LHCN-M2 (cell line): ENCODE measurements around the gene PHF3. TPM values are rescaled to one million over a fixed set of nuclear protein-coding genes. Genes with fewer than 3 reads are reported as not detected.

Source experiments
- DNase-seq: peaks from one replicate; pipeline ENCODE4 v3.0.0-alpha.2; 2012; ENCODE audit warnings: low read depth
- total RNA-seq: library from RNA; depleted of rRNA; stranded (reverse); fragments of >200 nt; gene quantifications from 2 replicates; pipeline ENCODE4 v1.2.3, GENCODE V29; 2014

PHF3 gene
- total RNA-seq, 1 experiment from 2014 or later, result 31.7 TPM

DNA sequence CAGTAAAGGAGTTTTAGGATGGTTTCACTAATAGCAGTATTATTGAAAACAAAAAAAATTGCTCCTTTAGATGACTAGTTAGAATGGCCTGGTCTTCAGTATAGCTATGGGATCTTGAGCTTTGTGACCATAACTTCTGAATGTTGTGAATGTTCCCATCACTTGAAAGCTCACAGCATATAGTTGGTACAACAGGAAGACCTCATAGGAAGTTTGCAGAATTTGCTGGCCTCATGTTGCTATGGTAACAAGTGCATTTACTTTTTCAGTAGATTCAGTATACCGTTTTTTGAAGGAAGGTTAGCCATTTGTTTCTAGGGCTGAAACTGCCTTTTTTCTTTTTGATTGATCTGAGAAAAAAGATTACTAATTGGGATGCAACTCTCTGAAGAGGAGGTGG lies 8.3 kb downstream of the PHF3 start:
- DNase-seq, result no peak

DNA sequence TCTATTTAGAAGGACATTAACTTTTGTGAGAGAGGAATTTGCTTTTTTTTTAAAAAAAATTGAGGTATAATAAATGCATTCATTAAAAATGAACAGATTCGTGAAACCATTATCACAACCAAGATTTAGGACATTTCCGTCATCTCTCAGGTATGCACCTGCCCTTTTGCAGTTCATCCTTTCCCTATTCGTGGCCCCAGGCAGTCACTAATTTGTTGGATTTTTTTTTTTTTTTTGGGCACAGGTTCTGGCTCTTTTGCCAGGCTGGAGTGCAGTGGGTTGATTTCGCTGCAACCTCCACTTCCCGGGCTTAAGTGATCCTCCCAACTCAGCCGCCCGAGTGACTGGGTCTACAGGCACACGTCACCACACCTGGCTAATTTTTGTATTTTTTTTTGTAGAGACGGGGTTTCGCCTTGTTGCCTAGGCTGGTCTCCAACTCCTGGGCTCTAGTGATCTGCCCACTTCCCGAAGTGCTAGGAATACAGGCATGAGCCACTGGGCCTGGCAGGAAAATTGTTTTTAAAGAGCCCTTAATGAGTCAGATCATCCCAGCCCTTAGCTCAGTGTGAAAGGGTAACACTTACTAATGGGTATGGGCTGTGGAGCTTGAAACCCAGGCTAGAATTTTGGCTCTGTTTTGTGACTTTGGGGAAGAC lies 9.2 kb downstream of the PHF3 start:
- peak; percentile 62 for DNase-seq

DNA sequence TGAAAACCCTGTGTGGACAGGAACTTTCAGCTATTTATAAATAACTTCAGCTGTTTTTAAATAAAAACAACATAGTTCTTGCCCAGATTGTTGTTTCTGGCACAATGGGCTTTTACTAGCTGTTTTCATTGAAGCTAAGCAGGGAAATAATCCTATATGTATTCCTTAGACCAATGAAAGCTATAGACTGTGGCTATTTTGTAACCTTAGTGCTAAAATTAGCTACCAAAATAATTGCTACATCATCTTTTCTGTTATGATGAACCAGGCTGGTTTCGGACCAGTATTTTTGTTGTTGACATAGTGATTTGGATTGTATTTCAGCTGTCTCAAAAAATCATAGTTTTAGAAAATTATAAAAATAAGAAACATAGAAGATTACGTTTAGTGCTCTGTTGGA lies 13.7 kb downstream of the PHF3 start:
- DNase-seq, result peak; percentile 49

DNA sequence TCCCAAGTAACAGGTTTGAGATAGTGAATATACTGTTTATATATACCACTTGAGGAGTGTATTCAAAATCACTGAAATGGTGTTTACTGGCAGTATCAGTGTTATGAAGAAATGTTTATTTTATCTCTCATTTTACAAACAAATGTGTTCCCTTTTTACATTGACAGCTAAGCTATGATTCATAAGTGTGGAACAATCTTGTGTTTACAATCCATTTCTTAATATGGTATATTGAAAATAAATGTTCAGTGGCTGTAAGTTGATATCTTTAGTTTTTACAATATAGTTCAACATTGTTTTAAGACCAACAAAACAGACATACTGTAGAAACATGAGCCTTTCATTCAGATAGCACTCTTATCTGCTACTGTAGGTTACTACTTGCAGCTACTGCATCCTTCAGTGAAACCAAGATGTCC lies 14.3 kb downstream of the PHF3 start:
- DNase-seq, result no peak

DNA sequence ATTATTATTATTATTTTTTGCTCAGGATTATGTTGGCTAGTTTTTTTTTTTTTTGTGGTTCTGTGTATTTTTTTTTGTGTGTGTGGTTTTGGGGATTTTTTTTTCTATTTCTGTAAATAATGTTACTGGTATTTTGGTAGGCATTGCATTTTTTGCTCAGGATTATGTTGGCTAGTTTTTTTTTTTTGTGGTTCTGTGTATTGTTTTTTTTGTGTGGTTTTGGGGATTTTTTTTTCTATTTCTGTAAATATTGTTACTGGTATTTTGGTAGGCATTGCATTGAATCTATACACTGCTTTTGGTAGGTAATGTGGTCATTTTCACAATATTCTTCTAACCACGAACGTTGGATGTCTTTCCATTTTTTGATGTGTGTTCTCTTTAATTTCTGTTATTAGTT lies 17.4 kb downstream of the PHF3 start:
- no peak for DNase-seq

DNA sequence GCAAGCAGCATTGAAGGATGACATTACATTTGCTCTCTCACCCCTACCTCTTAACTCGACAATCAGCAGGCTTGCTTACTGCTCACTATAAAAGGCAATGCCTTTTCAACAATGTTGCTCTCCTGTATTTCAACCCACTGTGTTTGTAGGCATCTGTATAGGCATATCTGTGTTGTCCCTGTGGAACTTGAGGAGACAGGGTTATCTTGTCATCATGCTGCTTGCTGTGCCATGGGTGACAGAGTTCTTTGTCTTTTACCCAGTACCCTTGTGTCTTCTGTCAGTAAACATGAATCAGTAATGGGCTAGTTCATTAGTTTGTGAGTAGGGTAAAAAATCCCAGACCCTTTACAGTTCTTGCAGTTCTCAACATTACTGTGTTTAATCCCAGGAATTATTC lies 25.2 kb downstream of the PHF3 start:
- DNase-seq, result no peak

DNA sequence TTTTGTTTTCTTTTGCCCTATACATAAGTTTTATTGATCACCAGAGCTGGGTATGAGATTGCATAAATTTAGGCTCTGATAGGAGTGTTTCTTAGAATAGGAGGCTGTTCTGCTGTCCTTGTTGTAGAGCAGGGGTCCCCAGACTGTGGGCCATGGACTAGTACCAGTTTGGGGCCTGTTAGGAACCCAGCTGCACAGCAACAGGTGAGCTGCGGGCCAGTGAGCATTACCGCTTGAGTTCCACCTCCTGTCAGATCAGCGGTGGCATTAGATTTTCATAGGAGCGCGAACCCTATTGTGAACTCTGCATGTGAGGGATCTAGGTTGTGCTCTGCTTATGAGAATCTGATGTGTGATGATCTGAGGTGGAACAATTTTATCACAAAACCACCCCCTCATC lies 26.2 kb downstream of the PHF3 start:
- DNase-seq, result no peak

DNA sequence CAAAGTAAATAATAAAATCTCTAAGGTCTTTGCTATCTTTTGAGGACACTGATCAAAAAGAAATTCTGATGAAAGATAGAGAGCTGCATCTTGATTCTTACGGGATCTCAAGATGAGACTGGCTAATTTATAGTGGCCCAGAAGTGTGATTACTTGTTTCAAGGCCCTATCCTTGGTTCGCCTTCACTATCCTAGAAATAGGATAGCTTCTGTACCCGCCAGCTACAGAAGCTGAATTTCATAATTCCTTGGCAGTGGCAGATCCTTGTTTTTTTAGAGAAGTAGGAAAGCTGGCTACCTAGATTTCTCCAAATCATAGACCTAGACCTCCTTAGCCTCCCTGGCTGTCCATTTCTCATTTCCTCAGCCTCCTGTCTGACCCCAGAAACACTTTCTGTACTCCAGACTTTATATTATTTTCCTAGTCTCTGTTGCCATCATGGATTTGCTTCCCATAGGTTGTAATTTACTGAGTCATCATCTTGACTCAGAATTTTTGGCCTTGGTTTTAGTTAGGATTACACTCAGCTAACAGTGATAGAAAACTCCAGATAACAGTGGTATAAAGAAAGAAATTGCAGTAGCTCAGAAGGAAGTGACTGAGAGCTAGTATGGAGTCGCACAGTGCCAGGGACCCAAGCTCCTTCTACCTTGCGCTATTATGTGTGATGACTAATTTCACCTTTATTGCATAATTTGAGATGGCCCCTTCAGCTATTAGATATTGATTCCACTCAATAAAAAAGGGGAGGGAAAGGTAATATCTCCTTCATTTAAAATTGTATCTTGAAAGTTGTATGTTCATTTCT lies 27.7 kb downstream of the PHF3 start:
- DNase-seq, result peak; percentile 71

DNA sequence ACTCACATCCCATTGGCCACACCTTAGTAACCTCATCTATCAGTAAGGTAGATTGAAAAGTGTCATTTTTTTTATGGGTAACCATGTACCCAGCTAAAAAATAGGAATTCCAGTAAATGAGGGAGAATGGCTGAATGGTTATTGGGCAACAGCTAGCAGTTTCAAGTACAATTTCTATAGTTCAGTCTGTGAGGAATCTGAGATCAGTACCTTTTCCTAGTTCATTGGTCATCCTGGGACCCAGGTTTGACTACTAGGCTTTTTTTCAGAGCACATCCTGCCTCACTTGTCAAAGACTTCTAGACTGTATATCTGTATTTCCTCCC lies 28.3 kb downstream of the PHF3 start:
- DNase-seq, result no peak

DNA sequence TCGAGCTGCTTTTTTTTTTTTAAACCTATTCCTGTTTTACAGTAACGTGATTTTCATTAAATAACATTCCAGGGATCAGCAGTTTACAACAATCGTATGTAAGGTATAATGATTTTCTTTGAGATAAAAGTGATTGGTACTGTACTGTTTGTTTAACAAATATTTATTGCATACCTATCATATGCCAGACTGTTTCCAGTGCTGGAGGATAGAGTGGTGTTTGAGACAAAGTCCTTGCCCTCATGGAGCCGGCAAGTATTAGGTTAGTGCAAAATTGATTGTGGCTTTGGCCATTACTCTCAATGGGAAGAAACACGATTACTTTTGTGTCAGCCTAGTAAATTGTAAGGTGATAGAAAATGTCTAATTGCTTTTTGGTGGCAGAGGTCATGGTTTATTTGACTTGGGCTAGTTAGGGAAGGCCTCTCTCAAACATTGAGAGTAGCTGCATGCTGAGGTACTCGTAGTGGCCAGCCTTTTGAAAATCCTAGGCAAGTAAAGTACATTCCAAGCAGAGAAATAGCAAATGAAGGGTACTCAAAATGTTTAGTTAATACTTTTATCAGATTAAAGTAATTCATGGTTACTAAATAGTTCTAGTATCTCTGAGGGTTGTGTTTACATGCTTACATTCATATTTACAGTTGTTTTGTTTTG lies 35.6 kb downstream of the PHF3 start:
- DNase-seq, result no peak

DNA sequence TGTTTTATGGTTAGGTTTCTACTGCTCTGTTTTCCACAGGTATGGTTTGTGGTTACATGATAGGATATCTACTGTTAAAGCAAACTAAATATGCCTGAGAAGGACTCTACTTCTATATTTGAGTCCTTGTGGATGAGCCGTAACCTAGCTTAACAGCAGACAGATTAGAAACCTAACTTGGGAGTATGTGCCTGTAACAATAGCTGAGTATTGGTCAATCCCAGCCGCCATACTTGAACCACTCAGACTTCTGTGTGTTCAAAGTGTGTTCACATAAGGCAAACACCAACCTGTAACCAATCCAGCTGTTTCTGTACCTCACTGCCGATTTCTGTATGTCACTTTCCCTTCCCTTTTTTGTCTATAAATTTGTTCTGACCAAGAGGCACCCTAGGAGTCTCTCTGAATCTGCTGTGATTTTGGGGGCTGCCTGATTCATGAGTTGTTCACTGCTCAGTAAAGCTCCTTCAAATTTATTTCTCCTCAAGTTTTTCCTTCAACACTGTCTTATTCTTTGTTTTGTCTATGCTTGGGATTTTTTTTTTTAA lies 37.1 kb downstream of the PHF3 start:
- no peak for DNase-seq

DNA sequence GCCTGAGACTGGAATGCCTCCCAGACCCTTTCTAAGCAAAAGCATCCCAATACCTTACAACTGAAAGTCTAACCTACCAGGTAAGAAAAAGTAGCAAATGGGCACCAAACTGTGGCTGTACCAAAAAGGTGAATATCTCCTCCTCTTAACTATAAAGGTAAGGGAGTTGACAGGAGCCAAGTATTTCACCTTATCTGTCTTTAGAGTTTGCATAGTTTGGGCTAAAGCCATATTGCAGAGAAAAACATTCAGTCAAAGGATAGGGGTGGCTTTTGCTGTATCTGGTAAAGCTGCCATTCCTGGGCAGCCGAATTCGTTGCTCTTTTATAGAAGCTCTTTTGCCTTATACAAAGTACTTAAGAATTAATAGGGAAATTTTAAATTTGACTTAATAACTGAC lies 38.1 kb downstream of the PHF3 start:
- no peak for DNase-seq

DNA sequence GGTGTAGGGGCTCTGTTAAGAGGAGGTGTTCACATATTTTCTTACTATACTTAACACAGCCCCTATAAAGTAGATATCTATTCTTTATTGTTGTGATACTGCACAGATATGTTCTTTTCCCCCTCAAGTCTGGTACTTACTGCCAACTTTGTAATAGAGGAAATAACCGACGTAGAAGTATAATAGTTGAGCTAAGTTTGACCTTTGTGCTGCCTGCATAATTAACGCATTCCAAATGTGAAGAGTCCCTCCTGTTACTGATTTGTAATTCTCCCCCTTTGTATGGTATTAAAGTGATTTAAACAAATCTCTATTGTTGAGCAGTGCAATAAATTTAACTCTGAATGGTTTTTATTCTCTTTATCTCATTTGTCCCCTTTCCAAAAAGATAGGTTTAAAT lies 39.0 kb downstream of the PHF3 start:
- DNase-seq, result no peak

DNA sequence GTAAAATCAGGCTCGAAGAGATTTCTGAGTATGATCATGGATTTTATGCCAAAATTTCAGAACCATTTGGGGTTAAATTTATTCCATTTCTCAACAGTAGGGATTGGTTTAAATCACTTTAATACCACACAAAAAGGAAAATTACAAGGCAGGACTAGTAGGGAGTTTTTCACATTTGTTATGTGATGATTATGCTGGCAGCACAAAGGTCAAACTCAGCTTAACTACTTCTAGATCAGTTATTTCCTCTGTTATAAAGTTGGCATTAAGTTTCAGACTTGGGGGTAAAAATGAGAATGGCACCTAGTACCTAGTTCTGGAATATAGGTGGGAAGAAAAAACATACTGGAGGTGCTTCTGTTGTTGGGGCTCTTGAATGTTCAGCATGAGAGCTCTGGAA lies 39.5 kb downstream of the PHF3 start:
- no peak for DNase-seq

DNA sequence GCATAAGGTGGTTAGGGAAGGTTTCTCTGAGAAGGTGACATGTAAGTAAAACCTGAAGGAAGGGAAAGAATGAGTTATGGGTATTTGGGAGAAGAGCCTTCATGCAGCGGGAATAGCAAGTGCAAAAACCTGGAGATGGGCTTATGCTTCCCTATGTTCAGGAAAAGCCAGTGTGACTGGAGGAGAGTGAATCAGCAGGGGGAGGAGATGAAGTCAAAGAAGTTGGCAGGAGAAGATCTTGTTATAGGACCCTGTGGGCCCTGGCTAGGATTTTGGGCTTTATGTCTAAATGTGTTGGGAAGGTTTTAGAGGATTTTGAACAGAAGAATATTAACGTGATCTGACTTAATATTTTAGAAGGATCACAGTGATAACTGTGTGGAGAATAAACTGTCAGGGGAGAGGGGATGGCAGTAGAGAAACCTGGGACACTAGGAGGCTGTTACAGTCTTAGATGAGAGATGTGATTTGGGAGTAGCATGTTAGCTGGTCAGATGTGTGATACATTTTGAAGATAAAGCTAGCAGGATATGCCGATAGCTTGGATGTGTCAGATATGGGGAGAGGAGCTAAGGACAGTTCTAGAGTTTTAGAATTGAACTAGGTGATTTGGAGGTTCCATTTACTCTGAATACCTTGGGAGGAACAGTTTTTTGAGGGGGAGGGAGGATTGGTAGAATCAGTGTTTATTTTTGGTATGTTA lies 41.0 kb downstream of the PHF3 start:
- DNase-seq, result no peak

DNA sequence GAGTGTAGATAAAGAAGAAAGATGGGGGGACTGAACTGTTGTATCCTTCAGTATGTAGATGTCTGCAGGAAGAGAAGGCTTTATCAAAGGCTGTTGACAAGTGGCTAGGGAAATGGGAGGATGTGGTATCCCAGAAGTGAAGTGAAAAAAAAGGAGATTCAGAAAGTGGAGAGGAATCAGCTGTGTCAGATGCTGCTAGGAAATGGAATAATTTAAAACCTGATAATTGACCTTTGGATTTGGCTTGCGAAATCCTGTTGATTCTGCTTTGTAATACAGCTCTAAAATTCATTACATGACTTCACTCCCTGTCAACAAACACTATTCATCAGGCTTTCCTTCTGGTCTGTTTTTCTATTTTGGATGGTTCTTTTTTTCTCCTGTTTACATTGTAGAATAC lies 41.7 kb downstream of the PHF3 start:
- DNase-seq, result peak; percentile 10

DNA sequence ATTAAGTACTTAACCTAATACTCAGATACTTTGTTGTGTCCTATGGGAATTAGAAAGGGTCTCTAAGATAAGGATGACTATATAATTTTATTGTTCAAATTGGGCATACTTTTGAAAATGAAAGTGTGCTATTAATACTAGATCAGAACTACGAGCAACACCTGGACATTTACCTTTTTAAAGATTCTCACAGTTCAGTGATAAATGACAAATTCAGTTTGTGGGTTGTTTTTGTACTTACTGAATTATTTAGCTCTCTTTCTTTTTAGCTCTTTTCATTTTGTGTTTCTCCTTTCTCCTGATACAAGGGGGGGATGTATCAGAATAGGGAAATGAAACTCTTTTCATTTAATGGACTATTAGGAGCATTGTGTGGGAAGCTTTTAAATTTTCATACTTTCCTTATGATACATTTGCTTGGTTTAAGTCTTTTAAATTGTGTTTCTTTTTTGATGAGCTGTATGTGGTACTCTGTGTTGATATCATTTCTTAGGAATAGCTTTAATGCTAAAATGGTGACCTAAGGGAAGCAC lies 47.5 kb downstream of the PHF3 start:
- no peak for DNase-seq

DNA sequence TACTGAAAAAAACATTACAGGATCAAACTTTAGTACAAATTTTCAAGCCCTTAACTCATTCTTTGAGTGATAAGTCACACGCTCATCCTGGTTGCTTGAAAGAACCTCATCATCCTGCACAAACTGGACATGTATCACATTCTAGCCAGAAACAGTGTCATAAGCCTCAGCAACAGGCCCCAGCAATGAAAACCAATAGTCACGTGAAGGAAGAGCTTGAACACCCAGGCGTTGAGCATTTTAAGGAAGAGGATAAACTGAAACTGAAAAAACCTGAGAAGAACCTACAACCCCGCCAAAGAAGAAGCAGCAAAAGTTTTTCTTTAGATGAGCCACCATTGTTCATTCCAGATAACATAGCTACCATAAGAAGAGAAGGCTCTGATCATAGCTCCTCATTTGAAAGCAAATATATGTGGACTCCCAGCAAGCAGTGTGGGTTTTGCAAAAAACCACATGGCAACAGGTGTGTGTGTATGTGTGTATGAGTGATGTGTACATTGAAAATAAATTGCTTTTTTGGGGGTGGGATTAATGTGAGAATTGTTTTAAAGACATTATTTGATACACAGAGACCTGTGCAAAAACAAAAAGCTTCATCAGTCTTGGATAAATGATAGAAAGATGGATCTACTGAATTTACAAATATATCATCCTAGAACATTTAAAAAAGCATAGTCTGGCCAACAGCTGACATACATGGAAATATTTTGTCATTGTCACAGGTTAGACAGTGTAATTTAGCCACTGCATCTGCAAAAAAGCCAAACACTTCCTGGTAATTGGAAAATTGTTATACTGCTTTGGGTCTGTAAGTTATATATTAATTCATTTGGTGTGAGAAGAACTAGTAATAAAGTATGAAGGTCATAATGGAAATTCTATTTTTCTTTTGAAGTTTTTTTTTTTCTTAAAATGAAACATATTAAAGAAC lies 50.1 kb downstream of the PHF3 start:
- no peak for DNase-seq

DNA sequence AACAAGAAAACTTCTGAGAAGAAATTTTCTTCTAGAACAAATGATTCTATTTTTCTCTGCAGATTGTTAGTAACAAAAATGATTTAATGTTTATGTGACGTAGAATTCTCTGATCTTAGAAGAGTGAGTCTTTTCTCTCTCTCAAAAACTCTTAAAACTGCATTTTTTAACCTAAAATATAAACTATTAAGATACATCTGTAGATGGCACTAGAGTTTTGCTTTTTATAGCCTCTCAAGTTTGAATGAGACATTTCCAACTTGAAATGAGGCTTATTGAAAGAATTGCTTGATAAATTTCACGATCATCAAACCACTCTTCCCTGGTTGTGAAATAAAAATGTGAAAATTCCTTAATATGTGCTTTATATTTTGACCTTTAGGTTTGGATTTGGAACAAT lies 53.8 kb downstream of the PHF3 start:
- no peak for DNase-seq

DNA sequence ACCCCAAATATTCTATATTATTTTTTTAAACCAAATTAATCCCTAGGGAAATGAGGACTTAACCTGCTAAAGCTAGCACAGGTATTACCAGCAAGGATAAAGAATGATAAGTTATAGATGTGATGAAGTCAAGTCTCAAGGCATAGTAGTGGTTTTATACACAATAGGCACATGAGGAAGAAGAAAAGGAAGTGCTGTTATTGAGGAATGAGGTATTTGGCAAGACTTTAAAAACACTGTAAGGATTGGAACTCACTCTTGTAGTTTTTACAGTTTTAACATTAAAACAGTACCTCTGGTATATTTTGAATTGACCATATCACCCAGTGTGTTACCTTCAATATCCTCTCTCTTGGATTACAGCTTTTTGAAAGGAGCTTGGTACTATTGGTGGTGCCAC lies 54.6 kb downstream of the PHF3 start:
- DNase-seq, result no peak

DNA sequence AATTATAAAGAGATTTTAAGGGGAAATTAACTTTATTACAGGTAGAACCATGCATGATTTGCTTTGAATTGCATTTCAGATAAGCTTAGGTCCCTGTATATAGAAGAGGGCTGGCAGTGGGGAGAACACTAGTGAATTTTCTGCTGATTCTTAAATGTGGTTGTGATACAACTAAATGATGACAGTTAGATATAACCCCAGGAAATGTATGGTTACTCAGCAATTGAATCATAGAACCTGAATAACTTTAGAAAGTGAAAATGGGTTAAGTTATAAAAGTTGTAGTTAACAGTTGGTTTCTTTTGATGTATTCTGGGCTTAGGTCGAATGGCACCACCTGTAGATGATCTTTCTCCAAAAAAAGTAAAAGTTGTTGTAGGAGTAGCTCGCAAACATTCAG lies 70.1 kb downstream of the PHF3 start:
- no peak for DNase-seq
